ELF-1 (cell line): ENCODE data around the gene VPS35L.
A peak's percentile ranks its signal among the peaks of the same experiment; 100 is the strongest.
"Not testable (repeated sequence)": the region's sequence is repeated elsewhere in the genome, so short reads cannot be mapped to it uniquely, and the experiment has no call there.

Experiments used
- DNase-seq: peaks from one replicate; pipeline ENCODE4 v3.0.0-alpha.2; 2016; ENCODE audit warnings: low read depth, low spot score

VPS35L gene

GRCh38 chr16:19540241-19540970 is 15.1 kb upstream of the VPS35L start:
- no peak for DNase-seq

- no peak for DNase-seq
Measured at GRCh38 chr16:19542138-19542821, 13.2 kb upstream of the VPS35L start.

GRCh38 chr16:19543278-19543996 is 12.1 kb upstream of the VPS35L start:
- not testable (repeated sequence) for DNase-seq

GRCh38 chr16:19548144-19548543 is 7.4 kb upstream of the VPS35L start:
- DNase-seq, result no peak

- DNase-seq, result no peak
Measured at GRCh38 chr16:19549673-19550072, 5.8 kb upstream of the VPS35L start.

GRCh38 chr16:19555938-19556771 is 652 bp downstream of the VPS35L start:
- DNase-seq, result peak; percentile 98

GRCh38 chr16:19559242-19559910 is 3.9 kb downstream of the VPS35L start:
- DNase-seq, result peak; percentile 60

GRCh38 chr16:19560078-19560477 is 4.6 kb downstream of the VPS35L start:
- DNase-seq, result no peak

GRCh38 chr16:19563377-19563776 is 7.9 kb downstream of the VPS35L start:
- no peak for DNase-seq

GRCh38 chr16:19566362-19566761 is 10.9 kb downstream of the VPS35L start:
- no peak for DNase-seq

- DNase-seq, result no peak
Measured at GRCh38 chr16:19567560-19567959, 12.1 kb downstream of the VPS35L start.

GRCh38 chr16:19573997-19574396 is 18.5 kb downstream of the VPS35L start:
- DNase-seq, result no peak

GRCh38 chr16:19574615-19575014 is 19.1 kb downstream of the VPS35L start:
- DNase-seq, result no peak

GRCh38 chr16:19578378-19578971 is 23.0 kb downstream of the VPS35L start:
- no peak for DNase-seq

GRCh38 chr16:19582050-19582831 is 26.7 kb downstream of the VPS35L start:
- no peak for DNase-seq

GRCh38 chr16:19583665-19584300 is 28.3 kb downstream of the VPS35L start:
- peak; percentile 39 for DNase-seq

GRCh38 chr16:19588661-19589060 is 33.2 kb downstream of the VPS35L start:
- DNase-seq, result no peak

GRCh38 chr16:19589106-19589505 is 33.6 kb downstream of the VPS35L start:
- DNase-seq, result no peak

GRCh38 chr16:19589771-19590302 is 34.3 kb downstream of the VPS35L start:
- DNase-seq, result no peak
